ENCODE measurements around the gene POGZ.

Gene POGZ

GRCh38 chr1:151377150-151377884, 82.0 kb downstream of the POGZ start:
- H3K4me3 ChIP-seq (ENCODE audit: low read depth, low read length): no peak overlapping the region
- DNase-seq (ENCODE audit: low read depth): no peak
- TF ChIP-seq, protein P1, sequence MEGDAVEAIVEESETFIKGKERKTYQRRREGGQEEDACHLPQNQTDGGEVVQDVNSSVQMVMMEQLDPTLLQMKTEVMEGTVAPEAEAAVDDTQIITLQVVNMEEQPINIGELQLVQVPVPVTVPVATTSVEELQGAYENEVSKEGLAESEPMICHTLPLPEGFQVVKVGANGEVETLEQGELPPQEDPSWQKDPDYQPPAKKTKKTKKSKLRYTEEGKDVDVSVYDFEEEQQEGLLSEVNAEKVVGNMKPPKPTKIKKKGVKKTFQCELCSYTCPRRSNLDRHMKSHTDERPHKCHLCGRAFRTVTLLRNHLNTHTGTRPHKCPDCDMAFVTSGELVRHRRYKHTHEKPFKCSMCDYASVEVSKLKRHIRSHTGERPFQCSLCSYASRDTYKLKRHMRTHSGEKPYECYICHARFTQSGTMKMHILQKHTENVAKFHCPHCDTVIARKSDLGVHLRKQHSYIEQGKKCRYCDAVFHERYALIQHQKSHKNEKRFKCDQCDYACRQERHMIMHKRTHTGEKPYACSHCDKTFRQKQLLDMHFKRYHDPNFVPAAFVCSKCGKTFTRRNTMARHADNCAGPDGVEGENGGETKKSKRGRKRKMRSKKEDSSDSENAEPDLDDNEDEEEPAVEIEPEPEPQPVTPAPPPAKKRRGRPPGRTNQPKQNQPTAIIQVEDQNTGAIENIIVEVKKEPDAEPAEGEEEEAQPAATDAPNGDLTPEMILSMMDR (IDR thresholded peaks at IDR 0.05; ENCODE audit: insufficient read depth, low read depth, low read length, missing control alignments): no peak

DNA sequence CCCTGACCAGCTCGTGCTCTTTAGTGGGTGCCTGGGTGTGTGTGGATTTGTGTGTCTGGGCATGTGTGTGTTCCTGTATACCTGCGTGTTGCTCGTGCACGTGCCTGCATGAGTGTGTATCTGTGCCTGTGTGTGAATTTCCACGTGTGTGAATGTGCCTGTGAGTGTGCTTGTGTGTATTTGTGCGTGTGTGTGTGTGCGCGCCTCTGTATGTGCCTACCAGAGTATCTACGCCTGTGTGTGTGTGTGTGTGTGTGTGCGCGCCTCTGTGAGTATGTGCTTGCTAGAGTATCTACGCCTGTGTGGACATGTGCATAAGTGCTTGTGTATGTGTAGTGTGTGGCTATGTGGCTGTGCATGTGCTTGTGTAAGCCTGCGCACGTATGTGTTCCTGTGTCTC, 86.1 kb downstream of the POGZ start:
- TF ChIP-seq, protein P1 (IDR thresholded peaks at IDR 0.05; ENCODE audit: insufficient read depth, low read depth, low read length, missing control alignments): no peak
- H3K4me3 ChIP-seq (ENCODE audit: low read depth, low read length): no peak overlapping the region
- no peak for DNase-seq (ENCODE audit: low read depth)

DNA sequence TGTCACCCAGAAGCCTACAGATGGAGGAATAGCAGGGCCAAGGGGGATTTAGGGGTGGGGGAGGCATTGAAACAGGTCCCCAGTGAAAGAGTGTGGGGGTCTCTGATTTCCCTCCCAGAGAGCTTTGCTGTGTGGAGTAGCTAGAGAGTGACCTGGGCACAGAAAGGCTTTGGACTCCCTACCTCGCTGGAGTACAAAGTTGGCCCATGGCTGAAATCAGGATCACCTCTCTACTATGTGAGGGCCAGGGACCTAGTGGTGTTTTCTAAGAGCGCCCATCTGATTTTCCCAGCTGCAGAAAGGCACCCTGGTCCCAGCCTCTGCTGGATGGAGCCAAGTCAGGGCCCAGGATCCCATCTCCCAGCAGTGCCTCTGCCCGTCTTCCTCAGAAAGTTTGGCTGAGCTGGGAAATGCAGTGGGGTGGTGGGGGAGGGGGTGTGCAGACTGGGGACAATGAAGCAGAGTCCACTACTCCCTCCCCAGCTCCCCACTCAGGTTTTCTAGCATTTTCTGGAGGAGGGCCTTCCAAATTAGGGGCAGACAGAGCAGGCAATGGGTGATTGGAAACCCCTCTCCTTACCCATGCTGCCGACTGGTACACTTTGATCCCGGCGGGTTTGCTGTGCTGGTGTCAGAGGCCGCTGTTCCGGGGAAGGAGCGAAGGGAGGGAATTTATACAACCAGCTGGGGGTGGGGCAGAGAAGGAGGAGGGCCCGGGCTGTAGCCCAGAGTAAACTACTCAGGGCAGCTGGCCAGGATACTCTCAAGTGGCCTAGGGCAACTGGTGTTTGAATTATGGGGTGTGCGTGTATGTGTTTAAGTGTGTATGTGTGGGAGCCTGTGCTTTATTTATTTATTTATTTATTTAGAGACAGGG, 87.0 kb downstream of the POGZ start, which contains the start of gene SELENBP1:
Gene SELENBP1 (minus strand): TSS at position 648 of the 877 bp plus-strand sequence. CDS start 64 bp downstream, at position 584.
- DNase-seq (ENCODE audit: low read depth): no peak
- TF ChIP-seq, protein P1 (IDR thresholded peaks at IDR 0.05; ENCODE audit: insufficient read depth, low read depth, low read length, missing control alignments): no peak
- H3K4me3 ChIP-seq (ENCODE audit: low read depth, low read length): no peak within 1 kb of the TSS

DNA sequence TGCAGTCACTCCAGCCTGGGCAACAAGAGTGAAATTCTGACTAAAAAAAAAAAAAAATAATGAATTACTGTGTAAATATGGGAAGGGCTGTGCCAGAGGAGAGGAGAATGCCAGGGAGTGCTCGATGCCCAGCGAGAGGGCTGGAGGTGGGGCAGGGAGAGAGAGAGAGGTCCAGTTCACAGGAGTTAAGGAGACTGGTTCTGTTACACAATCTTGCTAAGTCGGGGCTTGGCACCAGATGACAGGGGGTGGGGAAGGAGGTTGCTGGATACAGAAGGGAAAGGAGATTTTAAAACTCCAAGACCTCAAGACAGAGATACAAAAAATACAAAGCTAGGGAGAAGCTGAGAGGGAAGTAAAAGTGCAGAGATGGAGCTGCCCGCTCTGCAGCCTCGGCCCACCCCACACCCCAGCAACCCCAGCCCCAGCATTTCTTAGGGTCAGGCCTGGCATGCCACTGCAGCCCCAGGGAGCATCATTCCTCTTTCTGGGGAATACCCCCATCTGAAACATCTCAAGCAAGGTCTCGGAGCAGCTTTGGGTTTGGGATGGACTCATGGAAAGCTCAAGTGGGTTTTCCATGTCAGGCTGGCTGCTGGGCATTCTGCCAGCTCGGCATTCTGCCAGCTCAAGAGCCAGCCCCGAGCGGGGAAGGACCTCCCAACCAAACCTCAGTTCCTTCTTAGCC, 87.8 kb downstream of the POGZ start:
- DNase-seq (ENCODE audit: low read depth): no peak
- H3K4me3 ChIP-seq (ENCODE audit: low read depth, low read length): no peak overlapping the region
- TF ChIP-seq, protein P1 (IDR thresholded peaks at IDR 0.05; ENCODE audit: insufficient read depth, low read depth, low read length, missing control alignments): no peak

GRCh38 chr1:151370211-151370911, 88.9 kb downstream of the POGZ start:
- TF ChIP-seq, protein P1 (IDR thresholded peaks at IDR 0.05; ENCODE audit: insufficient read depth, low read depth, low read length, missing control alignments): no peak
- no peak for DNase-seq (ENCODE audit: low read depth)
- H3K4me3 ChIP-seq (ENCODE audit: low read depth, low read length): no peak overlapping the region

GRCh38 chr1:151369621-151370048, 89.7 kb downstream of the POGZ start:
- no peak for DNase-seq (ENCODE audit: low read depth)
- TF ChIP-seq, protein P1 (IDR thresholded peaks at IDR 0.05; ENCODE audit: insufficient read depth, low read depth, low read length, missing control alignments): no peak
- no peak overlapping the region for H3K4me3 ChIP-seq (ENCODE audit: low read depth, low read length)
